Inferior parietal cortex (tissue), 1 donor: ENCODE measurements around the gene MLH3.

Source experiments
- DNase-seq: peaks from one replicate; pipeline ENCODE4 v3.0.0-alpha.2; 2016; ENCODE audit errors: extremely low spot score

The MLH3 gene

GRCh38 chr14:74985028-74985310, 66.3 kb downstream of the MLH3 start:
- DNase-seq = no peak

GRCh38 chr14:74984236-74985027, 66.8 kb downstream of the MLH3 start:
- no peak for DNase-seq

GRCh38 chr14:74983343-74983742, 67.9 kb downstream of the MLH3 start:
- no peak for DNase-seq

- DNase-seq = no peak
Observed at GRCh38 chr14:74982661-74983060, 68.6 kb downstream of the MLH3 start.

- DNase-seq = no peak
Observed at GRCh38 chr14:74981833-74982232, 69.4 kb downstream of the MLH3 start.

- no peak for DNase-seq
Observed at GRCh38 chr14:74981462-74981782, 69.8 kb downstream of the MLH3 start.

- no peak for DNase-seq
Observed at GRCh38 chr14:74980731-74981461, 70.4 kb downstream of the MLH3 start.

- DNase-seq = no peak
Observed at GRCh38 chr14:74980398-74980730, 70.9 kb downstream of the MLH3 start.

GRCh38 chr14:74979442-74980397, 71.5 kb downstream of the MLH3 start:
- no peak for DNase-seq

- no peak for DNase-seq
Observed at GRCh38 chr14:74979029-74979428, 72.2 kb downstream of the MLH3 start.

- no peak for DNase-seq
Observed at GRCh38 chr14:74978416-74978947, 72.8 kb downstream of the MLH3 start.

GRCh38 chr14:74977901-74978385, 73.3 kb downstream of the MLH3 start:
- DNase-seq = no peak

- no peak for DNase-seq
Observed at GRCh38 chr14:74977164-74977900, 73.9 kb downstream of the MLH3 start.

- DNase-seq = no peak
Observed at GRCh38 chr14:74976264-74977113, 74.8 kb downstream of the MLH3 start.

- DNase-seq = no peak
Observed at GRCh38 chr14:74975059-74975810, 76.0 kb downstream of the MLH3 start.

GRCh38 chr14:74974364-74975058, 76.8 kb downstream of the MLH3 start:
- DNase-seq = no peak

- DNase-seq = no peak
Observed at GRCh38 chr14:74973905-74974363, 77.3 kb downstream of the MLH3 start.

- no peak for DNase-seq
Observed at GRCh38 chr14:74973003-74973653, 78.1 kb downstream of the MLH3 start.

- no peak for DNase-seq
Observed at GRCh38 chr14:74968811-74969210, 82.5 kb downstream of the MLH3 start.
